Fibroblast of lung (primary cell): Measurements from ENCODE around the gene SPATC1L. TPM values are rescaled to one million over a fixed set of nuclear protein-coding genes. Genes with fewer than 3 reads are reported as not detected.

Experiments
- DNase-seq, 2 donors: peaks; one replicate each; pipeline versions ENCODE4 v3.0.0 to v3.0.0-alpha.2; 2010; ENCODE audit warnings: low read depth in 2 of 2
- H2AFZ ChIP-seq: 2 replicates; pipeline ENCODE4 v1.5.1; 2012; ENCODE audit warnings: low read length, control low read depth, inconsistent platforms
- H3K27ac ChIP-seq: 2 replicates; pipeline ENCODE4 v1.5.1; 2011; ENCODE audit warnings: low read length, control low read depth; ENCODE audit not compliant: insufficient read depth
- H3K27me3 ChIP-seq: 2 replicates; pipeline ENCODE4 v1.5.1; 2011; ENCODE audit warnings: mild to moderate bottlenecking, low read length; ENCODE audit not compliant: control insufficient read depth, insufficient read depth
- H3K36me3 ChIP-seq: 2 replicates; pipeline ENCODE4 v1.5.1; 2011; ENCODE audit warnings: low read length; ENCODE audit not compliant: control insufficient read depth, insufficient read depth
- H3K4me1 ChIP-seq: 2 replicates; pipeline ENCODE4 v1.5.1; 2011; ENCODE audit warnings: low read length; ENCODE audit not compliant: control insufficient read depth, insufficient read depth; ENCODE audit errors: extremely low read depth
- H3K4me2 ChIP-seq: 2 replicates; pipeline ENCODE4 v1.5.1; 2011; ENCODE audit warnings: low read length, control low read depth; ENCODE audit not compliant: insufficient read depth; ENCODE audit errors: extremely low read depth
- H3K4me3 ChIP-seq, 4 experiments: fragments of 200-600 bp in 1 of 4; sonication (generic) in 1 of 4; replicated peaks in 1 of 4; 2 replicates each; pipeline ENCODE4 v1.5.1; 2011 to 2016; ENCODE audit warnings: low read length in 4 of 4, low read depth in 3 of 4, mild to moderate bottlenecking in 3 of 4, control low read depth in 2 of 4, inconsistent platforms in 1 of 4, mixed read lengths in 1 of 4; ENCODE audit not compliant: insufficient read depth in 1 of 4; ENCODE audit errors: control extremely low read depth in 1 of 4
- H3K79me2 ChIP-seq: 2 replicates; pipeline ENCODE4 v1.5.1; 2012; ENCODE audit warnings: mild to moderate bottlenecking, low read length, inconsistent platforms; ENCODE audit not compliant: control insufficient read depth, insufficient read depth
- H3K9ac ChIP-seq: 2 replicates; pipeline ENCODE4 v1.5.1; 2011; ENCODE audit warnings: mild to moderate bottlenecking, low read length, control low read depth; ENCODE audit not compliant: insufficient read depth
- H3K9me3 ChIP-seq: 2 replicates; pipeline ENCODE4 v1.5.1; 2012; ENCODE audit warnings: low read depth, low read length; ENCODE audit not compliant: control insufficient read depth, insufficient read depth
- H4K20me1 ChIP-seq: 2 replicates; pipeline ENCODE4 v1.5.1; 2011; ENCODE audit warnings: low read length; ENCODE audit not compliant: control insufficient read depth, insufficient read depth; ENCODE audit errors: extremely low read depth
- CTCF ChIP-seq, 2 donors: IDR thresholded peaks in 1 of 2; conservative IDR thresholded peaks in 1 of 2; 1 replicate in 1 of 2; 2 replicates in 1 of 2; pipeline ENCODE4 v1.5.1; 2011 to 2012; ENCODE audit warnings: low read length in 2 of 2, control low read depth in 1 of 2, inconsistent platforms in 1 of 2, low read depth in 1 of 2, mild to moderate bottlenecking in 1 of 2
- EZH2 ChIP-seq: IDR thresholded peaks from 2 replicates; pipeline ENCODE4 v1.5.1; 2012; ENCODE audit warnings: low read length, control low read depth, mild to moderate bottlenecking; ENCODE audit errors: missing control alignments
- polyA plus RNA-seq, 2 donors: library from polyadenylated mRNA; depleted of rRNA in 1 of 2; stranded (reverse) in 1 of 2; unstranded in 1 of 2; fragments of >200 nt; gene quantifications; 2 replicates each; pipeline ENCODE4 v1.2.1, GENCODE V29; 2011 to 2012; ENCODE audit warnings: missing spikeins in 1 of 2
- total RNA-seq: library from RNA; depleted of rRNA; stranded (reverse); fragments of >200 nt; gene quantifications from 2 replicates; pipeline ENCODE4 v1.2.1, GENCODE V29; 2014

SPATC1L gene
- total and polyA plus RNA-seq, 2 donors (not counting 1 experiment from before 2014, with no cell fraction given) = 2.9 to 9.6 TPM

- Histone ChIP-seq H3K36me3 (no peaks in the 10 kb centered on the region), H3K9ac (no peak overlapping the region)
Observed at GRCh38 chr21:46145159-46145839, 39.0 kb downstream of the SPATC1L start.

GRCh38 chr21:46144464-46145070 is 39.7 kb downstream of the SPATC1L start:
- no peak overlapping the region for H3K27ac ChIP-seq
- no peaks in the 10 kb centered on the region for H3K27me3 ChIP-seq
- H3K79me2 ChIP-seq = no peaks in the 10 kb centered on the region
- no peaks in the 10 kb centered on the region for H3K9me3 ChIP-seq
- H3K9ac ChIP-seq = no peak overlapping the region
- no peaks in the 10 kb centered on the region for H4K20me1 ChIP-seq
- H3K4me3 ChIP-seq = no peak overlapping the region
- no peak overlapping the region for H2AFZ ChIP-seq
- H3K36me3 ChIP-seq = no peaks in the 10 kb centered on the region
- no peak for DNase-seq
- H3K4me1 ChIP-seq = peaks cover 3% of the 10 kb centered on the region
- TF ChIP-seq EZH2 (no peak), CTCF (conservative IDR thresholded peaks at IDR 0.05 in 1 of 2, IDR thresholded peaks at IDR 0.05 in 1 of 2; ENCODE audit: low read depth in 1 of 2, low read length in 2 of 2) (no peak)
- H3K4me2 ChIP-seq = no peak overlapping the region

More at GRCh38 chr21:46145159-46145839, 39.0 kb downstream of the SPATC1L start:
- Histone ChIP-seq H3K27me3 (no peaks in the 10 kb centered on the region), H2AFZ (no peak overlapping the region), H3K4me2 (no peak overlapping the region), H3K9me3 (no peaks in the 10 kb centered on the region), H4K20me1 (no peaks in the 10 kb centered on the region), H3K79me2 (no peaks in the 10 kb centered on the region), H3K27ac (no peak overlapping the region), H3K4me3 (no peak overlapping the region), H3K4me1 (peaks cover 3% of the 10 kb centered on the region)
- DNase-seq = no peak
- no peak for TF ChIP-seq CTCF (conservative IDR thresholded peaks at IDR 0.05 in 1 of 2, IDR thresholded peaks at IDR 0.05 in 1 of 2; ENCODE audit: low read depth in 1 of 2, low read length in 2 of 2)

GRCh38 chr21:46142582-46143473 is 41.4 kb downstream of the SPATC1L start:
- H3K36me3 ChIP-seq = no peaks in the 10 kb centered on the region
- no peaks in the 10 kb centered on the region for H3K79me2 ChIP-seq
- H2AFZ ChIP-seq = no peak overlapping the region
- H3K9me3 ChIP-seq = no peaks in the 10 kb centered on the region
- TF ChIP-seq EZH2 = no peak
- no peak for TF ChIP-seq CTCF (conservative IDR thresholded peaks at IDR 0.05 in 1 of 2, IDR thresholded peaks at IDR 0.05 in 1 of 2; ENCODE audit: low read depth in 1 of 2, low read length in 2 of 2)
- no peak overlapping the region for H3K4me2 ChIP-seq
- H3K4me1 ChIP-seq = peaks cover 3% of the 10 kb centered on the region
- H3K9ac ChIP-seq = no peak overlapping the region
- DNase-seq = no peak
- no peaks in the 10 kb centered on the region for H3K27me3 ChIP-seq
- H3K4me3 ChIP-seq = no peak overlapping the region
- no peaks in the 10 kb centered on the region for H4K20me1 ChIP-seq
- H3K27ac ChIP-seq = no peak overlapping the region
